ENCODE results near the gene ACR. TPM values are rescaled to one million over a fixed set of nuclear protein-coding genes. Genes with fewer than 3 reads are reported as not detected.

ACR gene
- total and polyA plus RNA-seq, 2 donors from 2014 or later, result 1.0 to 1.6 TPM

DNA sequence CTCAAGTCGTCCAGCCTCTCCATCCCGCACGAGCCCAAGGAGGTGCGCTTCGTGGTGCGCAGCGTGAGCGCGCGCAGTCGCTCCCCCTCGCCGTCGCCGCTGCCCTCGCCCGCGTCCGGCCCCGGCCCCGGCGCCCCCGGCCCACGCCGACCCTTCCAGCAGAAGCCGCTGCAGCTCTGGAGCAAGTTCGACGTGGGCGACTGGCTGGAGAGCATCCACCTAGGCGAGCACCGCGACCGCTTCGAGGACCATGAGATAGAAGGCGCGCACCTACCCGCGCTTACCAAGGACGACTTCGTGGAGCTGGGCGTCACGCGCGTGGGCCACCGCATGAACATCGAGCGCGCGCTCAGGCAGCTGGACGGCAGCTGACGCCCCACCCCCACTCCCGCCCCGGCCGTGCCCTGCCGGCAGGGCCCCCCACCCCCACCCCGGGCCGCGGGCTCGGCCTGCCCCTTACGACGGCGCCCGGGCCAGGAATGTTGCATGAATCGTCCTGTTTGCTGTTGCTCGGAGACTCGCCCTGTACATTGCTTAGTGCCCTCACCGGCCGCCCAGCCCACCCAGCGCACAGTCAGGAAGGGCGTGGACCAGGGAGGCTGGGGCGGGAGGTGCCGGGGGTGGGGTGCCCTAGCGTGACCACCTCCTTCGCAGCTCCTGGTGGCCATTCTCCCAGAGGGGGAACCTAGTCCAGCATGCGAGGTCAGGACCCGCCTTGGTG is 6.9 kb upstream of the ACR start:
- Histone ChIP-seq H3K9ac (ENCODE audit: low read length in 3 of 3) (no peak overlapping the region), H3K27ac (ENCODE audit: low read depth in 2 of 2, low read length in 2 of 2) (no peak overlapping the region), H3K36me3 (ENCODE audit: control insufficient read depth in 2 of 3, insufficient read depth in 3 of 3, low read length in 3 of 3) (peaks cover 0 to 6% (median 0%) of the 10 kb centered on the region in 3 donors), H3K4me1 (ENCODE audit: control insufficient read depth in 2 of 3, insufficient read depth in 2 of 3, low read depth in 1 of 3, low read length in 3 of 3) (no peaks in the 10 kb centered on the region), H3K27me3 (ENCODE audit: control insufficient read depth, insufficient read depth, low read length) (no peaks in the 10 kb centered on the region), H3K4me3 (ENCODE audit: low read length in 3 of 3) (no peak overlapping the region), H3K9me3 (ENCODE audit: control insufficient read depth in 2 of 3, insufficient read depth in 1 of 3, low read length in 3 of 3) (no peaks in the 10 kb centered on the region)
- DNase-seq, result peak; percentile 34 to 79 (median 60)
- intact Hi-C loops (cut with DNase I), result no loop called here
- TF ChIP-seq, protein P1, sequence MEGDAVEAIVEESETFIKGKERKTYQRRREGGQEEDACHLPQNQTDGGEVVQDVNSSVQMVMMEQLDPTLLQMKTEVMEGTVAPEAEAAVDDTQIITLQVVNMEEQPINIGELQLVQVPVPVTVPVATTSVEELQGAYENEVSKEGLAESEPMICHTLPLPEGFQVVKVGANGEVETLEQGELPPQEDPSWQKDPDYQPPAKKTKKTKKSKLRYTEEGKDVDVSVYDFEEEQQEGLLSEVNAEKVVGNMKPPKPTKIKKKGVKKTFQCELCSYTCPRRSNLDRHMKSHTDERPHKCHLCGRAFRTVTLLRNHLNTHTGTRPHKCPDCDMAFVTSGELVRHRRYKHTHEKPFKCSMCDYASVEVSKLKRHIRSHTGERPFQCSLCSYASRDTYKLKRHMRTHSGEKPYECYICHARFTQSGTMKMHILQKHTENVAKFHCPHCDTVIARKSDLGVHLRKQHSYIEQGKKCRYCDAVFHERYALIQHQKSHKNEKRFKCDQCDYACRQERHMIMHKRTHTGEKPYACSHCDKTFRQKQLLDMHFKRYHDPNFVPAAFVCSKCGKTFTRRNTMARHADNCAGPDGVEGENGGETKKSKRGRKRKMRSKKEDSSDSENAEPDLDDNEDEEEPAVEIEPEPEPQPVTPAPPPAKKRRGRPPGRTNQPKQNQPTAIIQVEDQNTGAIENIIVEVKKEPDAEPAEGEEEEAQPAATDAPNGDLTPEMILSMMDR (IDR thresholded peaks at IDR 0.05; ENCODE audit: borderline replicate concordance, extremely low read depth, insufficient read depth), result no peak
- no peak for FAIRE-seq

GRCh38 chr22:50731811-50732624 is 6.0 kb upstream of the ACR start:
- intact Hi-C loops (cut with DNase I), result no loop called here
- no peaks in the 10 kb centered on the region for H3K4me1 ChIP-seq (ENCODE audit: control insufficient read depth in 2 of 3, insufficient read depth in 2 of 3, low read depth in 1 of 3, low read length in 3 of 3)
- no peaks in the 10 kb centered on the region for H3K27me3 ChIP-seq (ENCODE audit: control insufficient read depth, insufficient read depth, low read length)
- peak in 4 of 5 donors; percentile 6 to 66 (median 46) for DNase-seq
- H3K9ac ChIP-seq (ENCODE audit: low read length in 3 of 3), result no peak overlapping the region
- H3K27ac ChIP-seq (ENCODE audit: low read depth in 2 of 2, low read length in 2 of 2), result no peak overlapping the region
- FAIRE-seq, result no peak
- H3K36me3 ChIP-seq (ENCODE audit: control insufficient read depth in 2 of 3, insufficient read depth in 3 of 3, low read length in 3 of 3), result peaks cover 0 to 3% (median 0%) of the 10 kb centered on the region in 3 donors
- TF ChIP-seq, protein P1 (IDR thresholded peaks at IDR 0.05; ENCODE audit: borderline replicate concordance, extremely low read depth, insufficient read depth), result peak; percentile 48
- H3K4me3 ChIP-seq (ENCODE audit: low read length in 3 of 3), result no peak overlapping the region
- no peaks in the 10 kb centered on the region for H3K9me3 ChIP-seq (ENCODE audit: control insufficient read depth in 2 of 3, insufficient read depth in 1 of 3, low read length in 3 of 3)

DNA sequence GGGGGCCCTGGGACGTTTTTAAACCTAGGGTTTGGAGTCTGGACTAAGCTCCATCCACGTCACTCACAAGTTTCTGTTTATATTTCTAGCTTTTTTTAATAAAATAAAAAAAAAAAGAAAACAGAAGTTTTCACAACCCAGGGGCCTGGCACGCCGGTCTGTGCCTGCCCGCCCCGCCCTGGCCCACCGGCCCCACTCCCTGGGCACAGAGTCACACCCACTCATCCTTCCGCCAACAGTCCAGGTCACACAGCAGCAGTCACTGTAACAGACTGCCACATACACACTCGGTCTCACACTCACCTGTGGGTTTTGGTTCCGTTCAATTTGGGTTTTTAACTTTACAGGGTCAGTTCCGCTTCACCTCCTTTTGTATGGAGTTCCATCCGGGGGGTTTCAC is 5.3 kb upstream of the ACR start:
- TF ChIP-seq, protein P1 (IDR thresholded peaks at IDR 0.05; ENCODE audit: borderline replicate concordance, extremely low read depth, insufficient read depth), result no peak
- H3K9ac ChIP-seq (ENCODE audit: low read length in 3 of 3), result no peak overlapping the region
- H3K9me3 ChIP-seq (ENCODE audit: control insufficient read depth in 2 of 3, insufficient read depth in 1 of 3, low read length in 3 of 3), result no peaks in the 10 kb centered on the region
- H3K27ac ChIP-seq (ENCODE audit: low read depth in 2 of 2, low read length in 2 of 2), result no peak overlapping the region
- H3K4me3 ChIP-seq (ENCODE audit: low read length in 3 of 3), result no peak overlapping the region
- intact Hi-C loops (cut with DNase I), result no loop called here
- no peaks in the 10 kb centered on the region for H3K36me3 ChIP-seq (ENCODE audit: control insufficient read depth in 2 of 3, insufficient read depth in 3 of 3, low read length in 3 of 3)
- peak in 1 of 5 donors; percentile 28 for DNase-seq
- no peaks in the 10 kb centered on the region for H3K27me3 ChIP-seq (ENCODE audit: control insufficient read depth, insufficient read depth, low read length)
- no peak for FAIRE-seq
- no peaks in the 10 kb centered on the region for H3K4me1 ChIP-seq (ENCODE audit: control insufficient read depth in 2 of 3, insufficient read depth in 2 of 3, low read depth in 1 of 3, low read length in 3 of 3)

Measured in kidney (tissue), 14 donors.